ENCODE measurements around the gene RBL2. TPM values are rescaled to one million over a fixed set of nuclear protein-coding genes. Genes with fewer than 3 reads are reported as not detected.
A peak's percentile ranks its signal among the peaks of the same experiment; 100 is the strongest.
"Not testable (repeated sequence)": the region's sequence is repeated elsewhere in the genome, so short reads cannot be mapped to it uniquely, and the experiment has no call there.

RBL2 gene
- total and polyA plus RNA-seq, 4 donors, result 35.2 to 90.2 (median 79.6) TPM

GRCh38 chr16:53419383-53419709 is 14.9 kb upstream of the RBL2 start:
- H3K9me3 ChIP-seq (ENCODE audit: control insufficient read depth, low read length); H3K27ac ChIP-seq (ENCODE audit: low read depth in 1 of 2, low read length in 2 of 2); intact Hi-C loops (cut with DNase I); H3K4me1 ChIP-seq (ENCODE audit: control insufficient read depth in 1 of 2, insufficient read depth in 2 of 2, low read length in 2 of 2); H3K4me3 ChIP-seq (ENCODE audit: low read length in 2 of 2); H3K27me3 ChIP-seq (ENCODE audit: control insufficient read depth in 1 of 2, insufficient read depth in 2 of 2, low read length in 1 of 2); H3K36me3 ChIP-seq (ENCODE audit: control insufficient read depth in 1 of 2, insufficient read depth in 2 of 2, low read length in 1 of 2); ATAC-seq (ENCODE audit: low FRiP score); DNase-seq: not testable (repeated sequence)
- WGBS, 2 donors, result 43 to 53% methylated on average over 2 of the region's 2 CpGs

- H3K9me3 ChIP-seq (ENCODE audit: control insufficient read depth, low read length), result no peaks in the 10 kb centered on the region
- H3K27ac ChIP-seq (ENCODE audit: low read depth in 1 of 2, low read length in 2 of 2), result no peak overlapping the region
- no peak overlapping the region for H3K4me3 ChIP-seq (ENCODE audit: low read length in 2 of 2)
- 95 to 96% methylated on average over 24 of the region's 24 CpGs for WGBS, 2 donors
- H3K36me3 ChIP-seq (ENCODE audit: control insufficient read depth in 1 of 2, insufficient read depth in 2 of 2, low read length in 1 of 2), result no peaks in the 10 kb centered on the region
- H3K27me3 ChIP-seq (ENCODE audit: control insufficient read depth in 1 of 2, insufficient read depth in 2 of 2, low read length in 1 of 2), result no peaks in the 10 kb centered on the region
- DNase-seq (no peak), ATAC-seq (ENCODE audit: low FRiP score) (no peak)
- no peaks in the 10 kb centered on the region for H3K4me1 ChIP-seq (ENCODE audit: control insufficient read depth in 1 of 2, insufficient read depth in 2 of 2, low read length in 2 of 2)
- intact Hi-C loops (cut with DNase I), result no loop called here
Measured at GRCh38 chr16:53421248-53421647, 13.0 kb upstream of the RBL2 start.

- H3K27ac ChIP-seq (ENCODE audit: low read depth in 1 of 2, low read length in 2 of 2); ATAC-seq (ENCODE audit: low FRiP score); H3K36me3 ChIP-seq (ENCODE audit: control insufficient read depth in 1 of 2, insufficient read depth in 2 of 2, low read length in 1 of 2); H3K4me1 ChIP-seq (ENCODE audit: control insufficient read depth in 1 of 2, insufficient read depth in 2 of 2, low read length in 2 of 2); H3K27me3 ChIP-seq (ENCODE audit: control insufficient read depth in 1 of 2, insufficient read depth in 2 of 2, low read length in 1 of 2); DNase-seq; H3K4me3 ChIP-seq (ENCODE audit: low read length in 2 of 2); H3K9me3 ChIP-seq (ENCODE audit: control insufficient read depth, low read length); intact Hi-C loops (cut with DNase I): not testable (repeated sequence)
- WGBS, 2 donors, result 95 to 96% methylated on average over 1 of the region's 1 CpG
Measured at GRCh38 chr16:53423968-53424367, 10.3 kb upstream of the RBL2 start.

GRCh38 chr16:53428681-53429080 is 5.6 kb upstream of the RBL2 start:
- H3K4me3 ChIP-seq (ENCODE audit: low read length in 2 of 2), result no peak overlapping the region
- peaks cover 1% of the 10 kb centered on the region for H3K9me3 ChIP-seq (ENCODE audit: control insufficient read depth, low read length)
- no peaks in the 10 kb centered on the region for H3K36me3 ChIP-seq (ENCODE audit: control insufficient read depth in 1 of 2, insufficient read depth in 2 of 2, low read length in 1 of 2)
- intact Hi-C loops (cut with DNase I), result no loop called here
- 88 to 90% methylated on average over 3 of the region's 3 CpGs for WGBS, 2 donors
- ATAC-seq (ENCODE audit: low FRiP score) (no peak), DNase-seq (no peak)
- no peaks in the 10 kb centered on the region for H3K27me3 ChIP-seq (ENCODE audit: control insufficient read depth in 1 of 2, insufficient read depth in 2 of 2, low read length in 1 of 2)
- no peaks in the 10 kb centered on the region for H3K4me1 ChIP-seq (ENCODE audit: control insufficient read depth in 1 of 2, insufficient read depth in 2 of 2, low read length in 2 of 2)
- no peak overlapping the region for H3K27ac ChIP-seq (ENCODE audit: low read depth in 1 of 2, low read length in 2 of 2)

- DNase-seq (no peak), ATAC-seq (ENCODE audit: low FRiP score) (peak; percentile 36)
- 64 to 65% methylated on average over 4 of the region's 4 CpGs for WGBS, 2 donors
- peaks cover 1% of the 10 kb centered on the region for H3K9me3 ChIP-seq (ENCODE audit: control insufficient read depth, low read length)
- intact Hi-C loops (cut with DNase I), result no loop called here
- no peaks in the 10 kb centered on the region for H3K27me3 ChIP-seq (ENCODE audit: control insufficient read depth in 1 of 2, insufficient read depth in 2 of 2, low read length in 1 of 2)
- H3K27ac ChIP-seq (ENCODE audit: low read depth in 1 of 2, low read length in 2 of 2), result no peak overlapping the region
- no peaks in the 10 kb centered on the region for H3K36me3 ChIP-seq (ENCODE audit: control insufficient read depth in 1 of 2, insufficient read depth in 2 of 2, low read length in 1 of 2)
- no peaks in the 10 kb centered on the region for H3K4me1 ChIP-seq (ENCODE audit: control insufficient read depth in 1 of 2, insufficient read depth in 2 of 2, low read length in 2 of 2)
- H3K4me3 ChIP-seq (ENCODE audit: low read length in 2 of 2), result no peak overlapping the region
Measured at GRCh38 chr16:53429221-53429943, 4.9 kb upstream of the RBL2 start.

- no peak for DNase-seq
- no peak for ATAC-seq (ENCODE audit: low FRiP score)
- Histone ChIP-seq H3K4me1 (ENCODE audit: control insufficient read depth in 1 of 2, insufficient read depth in 2 of 2, low read length in 2 of 2) (no peaks in the 10 kb centered on the region), H3K4me3 (ENCODE audit: low read length in 2 of 2) (no peak overlapping the region), H3K9me3 (ENCODE audit: control insufficient read depth, low read length) (peaks cover 1% of the 10 kb centered on the region), H3K27me3 (ENCODE audit: control insufficient read depth in 1 of 2, insufficient read depth in 2 of 2, low read length in 1 of 2) (no peaks in the 10 kb centered on the region), H3K36me3 (ENCODE audit: control insufficient read depth in 1 of 2, insufficient read depth in 2 of 2, low read length in 1 of 2) (no peaks in the 10 kb centered on the region), H3K27ac (ENCODE audit: low read depth in 1 of 2, low read length in 2 of 2) (no peak overlapping the region)
- intact Hi-C loops (cut with DNase I), result no loop called here
- 71 to 83% methylated on average over 1 of the region's 1 CpG for WGBS, 2 donors
Measured at GRCh38 chr16:53430363-53430762, 3.9 kb upstream of the RBL2 start.

GRCh38 chr16:53433509-53433908 is 762 bp upstream of the RBL2 start:
- peak overlapping the region in 1 of 2 donors; percentile 80 for H3K4me3 ChIP-seq (ENCODE audit: low read length in 2 of 2)
- WGBS, 2 donors, result 76 to 83% methylated on average over 7 of the region's 7 CpGs
- DNase-seq (no peak), ATAC-seq (ENCODE audit: low FRiP score) (no peak)
- H3K36me3 ChIP-seq (ENCODE audit: control insufficient read depth in 1 of 2, insufficient read depth in 2 of 2, low read length in 1 of 2), result no peaks in the 10 kb centered on the region
- intact Hi-C loops (cut with DNase I), result no loop called here
- H3K4me1 ChIP-seq (ENCODE audit: control insufficient read depth in 1 of 2, insufficient read depth in 2 of 2, low read length in 2 of 2), result no peaks in the 10 kb centered on the region
- peaks cover 1% of the 10 kb centered on the region for H3K9me3 ChIP-seq (ENCODE audit: control insufficient read depth, low read length)
- H3K27ac ChIP-seq (ENCODE audit: low read depth in 1 of 2, low read length in 2 of 2), result no peak overlapping the region
- H3K27me3 ChIP-seq (ENCODE audit: control insufficient read depth in 1 of 2, insufficient read depth in 2 of 2, low read length in 1 of 2), result no peaks in the 10 kb centered on the region

GRCh38 chr16:53433930-53434376 is 318 bp upstream of the RBL2 start:
- DNase-seq, result no peak
- no peaks in the 10 kb centered on the region for H3K4me1 ChIP-seq (ENCODE audit: control insufficient read depth in 1 of 2, insufficient read depth in 2 of 2, low read length in 2 of 2)
- H3K36me3 ChIP-seq (ENCODE audit: control insufficient read depth in 1 of 2, insufficient read depth in 2 of 2, low read length in 1 of 2), result no peaks in the 10 kb centered on the region
- H3K27ac ChIP-seq (ENCODE audit: low read depth in 1 of 2, low read length in 2 of 2), result peak overlapping the region in 1 of 2 donors; percentile 76
- H3K4me3 ChIP-seq (ENCODE audit: low read length in 2 of 2), result peak overlapping the region; percentile 32 to 80
- ATAC-seq (ENCODE audit: low FRiP score), result peak; percentile 1
- 21 to 22% methylated on average over 13 of the region's 13 CpGs for whole genome bisulfite sequencing, 2 donors
- intact Hi-C loops (cut with DNase I), result loop anchor here in 1 of 2 donors (1.0 to 2.0 kb wide), 2 partner anchors 69 to 77 kb away; partner anchors contain the start of gene AKTIP
- peaks cover 1% of the 10 kb centered on the region for H3K9me3 ChIP-seq (ENCODE audit: control insufficient read depth, low read length)
- H3K27me3 ChIP-seq (ENCODE audit: control insufficient read depth in 1 of 2, insufficient read depth in 2 of 2, low read length in 1 of 2), result no peaks in the 10 kb centered on the region

GRCh38 chr16:53435066-53435688 is 906 bp downstream of the RBL2 start:
- WGBS, 2 donors, result 0% methylated on average over 28 of the region's 28 CpGs
- intact Hi-C loops (cut with DNase I), result loop anchor here (2.0 to 5.0 kb wide), 2 partner anchors 67 to 76 kb away; partner anchors contain the start of gene AKTIP (in 1 of the 2)
- peak; percentile 90 for ATAC-seq (ENCODE audit: low FRiP score)
- DNase-seq, result peak; percentile 78 to 79
- H3K27ac ChIP-seq (ENCODE audit: low read depth in 1 of 2, low read length in 2 of 2), result peak overlapping the region; percentile 29 to 89
- H3K4me1 ChIP-seq (ENCODE audit: control insufficient read depth in 1 of 2, insufficient read depth in 2 of 2, low read length in 2 of 2), result no peaks in the 10 kb centered on the region
- peak overlapping the region; percentile 60 to 80 for H3K4me3 ChIP-seq (ENCODE audit: low read length in 2 of 2)
- no peaks in the 10 kb centered on the region for H3K9me3 ChIP-seq (ENCODE audit: control insufficient read depth, low read length)
- no peaks in the 10 kb centered on the region for H3K27me3 ChIP-seq (ENCODE audit: control insufficient read depth in 1 of 2, insufficient read depth in 2 of 2, low read length in 1 of 2)
- H3K36me3 ChIP-seq (ENCODE audit: control insufficient read depth in 1 of 2, insufficient read depth in 2 of 2, low read length in 1 of 2), result no peaks in the 10 kb centered on the region

Data from aorta (tissue), 5 donors.